Stimulated activated CD4-positive, alpha-beta T cell treated with anti-CD3 and anti-CD28 coated beads, TNF-alpha, amount 100 ng/mL, for 48 hours (primary cell): Measurements from ENCODE around the gene MUC20.
"Not testable (repeated sequence)": the region's sequence is repeated elsewhere in the genome, so short reads cannot be mapped to it uniquely, and the experiment has no call there.

Experiments
- DNase-seq, 3 donors: peaks; one replicate each; pipeline ENCODE4 v3.0.0-alpha.2; 2020; ENCODE audit warnings: low read depth in 3 of 3

MUC20 gene

DNA sequence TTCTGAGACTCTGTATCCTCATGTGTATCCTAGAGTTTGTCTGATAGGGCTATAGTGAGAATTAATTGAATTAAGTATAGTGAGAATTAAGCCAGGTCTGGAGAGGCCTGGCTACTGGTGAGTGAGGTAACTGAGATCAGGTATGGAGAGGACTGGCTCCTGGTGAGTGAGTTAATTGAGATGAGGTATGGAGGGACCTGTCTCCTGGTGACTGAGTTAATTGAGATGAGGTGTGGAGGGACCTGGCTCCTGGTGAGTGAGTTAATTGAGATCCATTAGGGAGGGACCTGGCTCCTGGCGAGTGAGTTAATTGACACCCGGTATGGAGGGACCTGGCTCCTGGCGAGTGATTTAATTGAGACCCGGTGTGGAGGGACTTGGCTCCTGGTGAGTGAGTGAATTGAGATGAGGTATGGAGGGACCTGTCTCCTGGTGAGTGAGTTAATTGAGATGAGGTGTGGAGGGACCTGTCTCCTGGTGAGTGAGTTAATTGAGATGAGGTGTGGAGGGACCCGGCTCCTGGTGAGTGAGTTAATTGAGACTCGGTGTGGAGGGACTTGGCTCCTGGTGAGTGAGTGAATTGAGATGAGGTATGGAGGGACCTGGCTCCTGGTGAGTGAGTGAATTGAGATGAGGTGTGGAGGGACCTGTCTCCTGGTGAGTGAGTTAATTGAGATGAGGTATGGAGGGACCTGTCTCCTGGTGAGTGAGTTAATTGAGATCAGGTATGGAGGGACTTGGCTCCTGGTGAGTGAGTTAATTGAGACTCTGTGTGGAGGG, 10.5 kb upstream of the MUC20 start:
- DNase-seq, result not testable (repeated sequence)

DNA sequence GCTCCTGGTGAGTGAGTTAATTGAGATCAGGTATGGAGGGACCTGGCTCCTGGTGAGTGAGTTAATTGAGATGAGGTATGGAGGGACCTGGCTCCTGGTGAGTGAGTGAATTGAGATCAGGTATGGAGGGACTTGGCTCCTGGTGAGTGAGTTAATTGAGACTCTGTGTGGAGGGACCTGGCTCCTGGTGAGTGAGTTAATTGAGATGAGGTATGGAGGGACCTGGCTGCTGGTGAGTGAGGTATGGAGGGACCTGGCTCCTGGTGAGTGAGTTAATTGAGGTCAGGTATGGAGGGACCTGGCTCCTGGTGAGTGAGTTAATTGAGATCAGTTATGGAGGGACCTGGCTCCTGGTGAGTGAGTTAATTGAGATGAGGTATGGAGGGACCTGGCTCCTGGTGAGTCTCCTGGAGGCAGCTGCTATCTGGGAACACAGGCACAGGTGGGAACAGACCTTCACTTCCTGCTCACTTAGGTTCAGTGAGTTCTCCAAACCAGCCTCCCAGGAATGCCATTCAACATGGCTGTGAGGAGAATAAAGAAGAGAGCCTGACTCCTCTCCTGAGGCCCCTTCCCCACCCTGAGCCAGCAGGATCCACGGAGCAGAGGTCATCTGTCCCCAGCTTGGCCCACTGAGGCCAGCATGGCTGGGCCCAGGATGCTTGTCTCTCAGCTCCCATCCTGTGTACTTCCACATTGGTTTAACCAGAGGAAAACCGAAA, 9.5 kb upstream of the MUC20 start:
- DNase-seq, result not testable (repeated sequence)

DNA sequence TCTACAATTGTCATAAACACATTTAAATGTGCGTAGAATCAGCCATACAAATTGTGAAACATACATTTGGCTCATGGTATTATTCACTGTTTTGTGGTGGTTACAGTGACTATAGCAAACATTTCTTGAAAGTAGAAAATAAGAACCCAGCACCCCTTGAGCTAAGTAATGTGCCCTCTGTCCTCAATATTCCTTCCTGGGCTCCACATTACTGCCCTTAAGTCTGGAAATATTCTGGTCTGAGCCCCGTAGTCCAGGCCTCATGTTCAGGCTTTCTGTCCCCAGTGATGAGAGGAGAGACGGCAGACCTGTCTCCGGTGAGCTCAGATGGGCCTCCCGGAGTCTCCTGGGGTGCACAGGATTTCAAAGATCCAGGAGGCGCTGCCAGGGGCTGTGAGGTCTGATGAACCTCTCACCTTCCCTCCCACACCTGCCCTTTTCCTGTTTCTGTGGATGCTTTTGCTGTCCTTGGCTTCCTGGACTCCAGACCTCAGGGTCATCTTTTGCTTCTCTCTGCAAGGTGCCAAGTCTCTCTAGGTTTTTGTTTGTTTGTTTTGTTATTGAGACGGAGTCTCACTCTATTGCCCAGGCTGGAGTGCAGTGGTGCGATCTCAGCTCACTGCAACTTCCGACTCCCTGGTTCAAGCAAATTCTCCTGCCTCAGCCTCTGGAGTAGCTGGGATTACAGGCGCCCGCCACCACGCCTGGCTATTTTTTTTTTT, 8.8 kb upstream of the MUC20 start:
- DNase-seq, result no peak

DNA sequence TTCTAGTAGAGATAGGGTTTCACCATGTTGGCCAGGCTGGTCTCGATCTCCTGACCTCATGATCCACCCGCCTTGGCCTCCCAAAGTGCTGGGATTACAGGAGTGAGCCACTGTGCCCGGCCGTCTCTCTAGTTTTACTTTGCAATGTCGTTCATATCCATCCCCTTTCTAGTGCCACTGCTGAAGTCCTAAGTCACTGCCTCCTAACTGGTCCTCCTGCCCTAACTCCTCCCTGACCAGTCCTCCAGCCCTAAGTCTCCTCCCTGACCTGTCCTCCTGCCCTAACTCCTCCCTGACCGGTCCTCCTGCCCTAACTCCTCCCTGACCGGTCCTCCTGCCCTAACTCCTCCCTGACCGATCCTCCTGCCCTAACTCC, 8.3 kb upstream of the MUC20 start:
- not testable (repeated sequence) for DNase-seq

DNA sequence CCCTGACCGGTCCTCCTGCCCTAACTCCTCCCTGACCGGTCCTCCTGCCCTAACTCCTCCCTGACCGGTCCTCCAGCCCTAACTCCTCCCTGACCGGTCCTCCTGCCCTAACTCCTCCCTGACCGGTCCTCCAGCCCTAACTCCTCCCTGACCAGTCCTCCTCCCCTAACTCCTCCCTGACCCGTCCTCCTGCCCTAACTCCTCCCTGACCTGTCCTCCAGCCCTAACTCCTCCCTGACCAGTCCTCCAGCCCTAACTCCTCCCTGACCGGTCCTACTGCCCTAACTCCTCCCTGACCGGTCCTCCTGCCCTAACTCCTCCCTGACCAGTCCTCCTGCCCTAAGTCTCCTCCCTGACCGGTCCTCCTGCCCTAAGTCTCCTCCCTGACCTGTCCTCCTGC, 7.6 kb upstream of the MUC20 start:
- DNase-seq, result not testable (repeated sequence)

DNA sequence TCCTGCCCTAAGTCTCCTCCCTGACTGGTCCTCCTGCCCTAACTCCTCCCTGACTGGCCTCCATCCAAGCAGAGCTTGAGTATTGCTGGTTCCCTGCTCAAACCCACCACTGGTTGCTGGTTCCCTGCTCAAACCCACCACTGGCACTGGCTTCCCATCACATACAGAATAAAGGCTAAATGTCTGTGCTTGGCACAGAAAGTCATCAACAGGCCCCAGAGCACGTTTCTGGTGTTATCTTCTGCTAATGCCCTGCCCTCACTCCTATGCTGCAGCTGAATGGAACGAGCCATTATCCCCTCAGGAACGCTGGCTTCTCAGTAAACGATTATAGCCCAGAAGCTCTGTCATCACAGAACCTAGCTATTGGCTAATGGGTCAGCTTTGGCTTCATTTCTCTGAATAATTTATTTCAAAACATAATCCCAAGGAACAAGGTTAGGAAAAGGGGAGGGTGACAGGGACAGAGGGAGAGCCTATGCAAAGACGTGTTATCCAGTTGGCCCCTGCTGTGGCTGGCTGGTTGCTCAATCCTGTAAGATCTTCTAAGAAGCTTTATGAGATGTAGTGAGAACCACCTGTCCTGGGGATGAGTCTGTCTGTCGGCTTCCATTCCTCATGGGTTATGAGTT, 6.3 kb upstream of the MUC20 start:
- DNase-seq, result no peak

DNA sequence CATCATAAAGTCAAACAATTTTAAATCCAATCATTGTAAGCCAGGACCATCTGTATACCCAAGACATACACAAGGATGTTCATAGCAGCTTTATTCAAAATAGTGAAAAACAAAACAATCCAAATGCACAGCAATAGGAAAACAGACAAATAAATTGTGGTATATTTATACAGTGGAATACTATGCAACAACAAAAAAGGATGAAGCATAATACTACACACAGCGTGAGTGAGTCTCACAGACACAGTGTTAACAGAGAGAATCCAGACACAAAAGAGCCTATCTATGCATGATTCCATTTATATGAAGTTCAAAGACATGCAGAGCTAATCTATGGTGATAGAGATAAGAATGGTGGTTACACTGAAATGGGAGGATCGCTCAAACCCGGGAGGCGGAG, 5.6 kb upstream of the MUC20 start:
- no peak for DNase-seq

DNA sequence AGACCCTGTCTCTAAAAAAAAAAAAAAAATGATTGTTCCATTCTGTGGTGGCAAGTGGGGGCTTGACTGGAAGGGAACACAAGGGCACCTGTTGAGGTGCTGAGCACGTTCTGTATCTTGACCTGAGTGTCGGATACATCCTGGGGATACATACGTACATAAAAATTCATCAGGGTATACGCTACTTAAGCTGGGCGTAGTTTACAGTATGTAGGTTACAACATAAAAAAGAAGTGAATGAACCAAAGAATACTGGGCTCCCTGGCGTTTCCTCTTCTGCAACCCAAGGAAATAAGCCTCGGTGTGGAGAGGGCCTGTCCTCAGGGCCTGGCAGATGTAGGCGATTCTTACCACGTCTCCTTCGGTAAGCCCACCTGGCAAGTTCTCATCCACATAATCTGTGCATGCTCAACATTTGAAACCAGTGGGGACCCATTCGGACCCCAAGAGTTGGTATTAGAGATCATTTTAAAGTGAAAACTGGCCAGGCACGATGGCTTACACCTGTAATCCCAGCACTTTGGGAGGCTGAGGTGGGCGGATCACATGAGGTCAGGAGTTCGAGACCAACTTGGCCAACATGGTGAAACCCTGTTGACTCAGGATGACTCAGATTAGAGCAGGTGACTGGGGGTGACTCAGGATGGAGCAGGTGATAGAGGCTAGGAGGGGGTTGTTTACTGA, 5.1 kb upstream of the MUC20 start:
- DNase-seq, result peak in 2 of 3 donors; percentile 25 to 48

DNA sequence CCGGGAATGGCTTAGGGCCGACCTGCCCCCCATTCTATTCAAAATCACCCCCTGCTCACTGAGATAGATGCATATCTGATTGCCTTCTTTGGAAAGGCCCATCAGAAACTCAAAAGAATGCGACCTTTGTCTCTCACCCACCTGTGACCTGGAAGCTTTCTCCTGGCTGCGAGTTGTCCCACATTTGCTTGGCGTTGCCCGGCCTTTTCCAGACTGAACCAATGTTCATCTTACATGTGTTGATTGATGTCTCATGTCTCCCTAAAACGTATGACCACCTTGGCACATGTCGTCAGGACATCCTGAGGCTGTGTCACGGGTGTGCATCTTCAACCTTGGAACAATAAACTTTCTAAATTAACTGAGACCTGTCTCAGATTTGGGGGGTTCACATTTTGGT, 3.4 kb upstream of the MUC20 start:
- no peak for DNase-seq

DNA sequence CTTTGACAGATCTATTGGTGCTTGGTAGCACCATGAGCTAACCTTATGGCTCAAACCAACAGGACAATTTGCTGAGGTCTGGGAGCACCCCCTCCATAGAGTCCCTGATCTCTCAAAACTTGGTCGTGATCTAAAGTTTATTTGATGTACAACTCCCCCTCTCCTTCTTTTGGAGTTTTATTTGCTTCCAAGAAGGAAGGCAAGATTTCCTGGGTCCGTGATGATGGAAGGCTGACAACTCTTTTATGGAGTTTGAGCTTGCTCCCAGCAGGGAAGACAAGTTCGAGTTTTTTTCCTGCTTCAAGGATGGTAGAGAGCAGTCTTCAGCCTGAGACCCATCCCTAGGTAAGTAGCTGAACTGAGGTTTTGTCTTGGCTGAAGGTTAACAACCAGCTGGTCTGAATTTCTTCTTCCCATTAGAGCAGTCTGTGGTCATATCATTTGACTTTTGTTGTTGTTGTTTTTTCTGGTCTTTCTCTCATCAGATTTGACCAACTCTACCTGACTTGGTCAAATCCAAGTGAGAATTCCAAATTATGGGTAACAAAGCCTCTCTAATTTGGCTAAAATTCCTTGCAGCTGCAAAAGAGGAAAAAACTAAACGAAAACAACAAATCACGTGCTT, 2.8 kb upstream of the MUC20 start:
- DNase-seq, result no peak

DNA sequence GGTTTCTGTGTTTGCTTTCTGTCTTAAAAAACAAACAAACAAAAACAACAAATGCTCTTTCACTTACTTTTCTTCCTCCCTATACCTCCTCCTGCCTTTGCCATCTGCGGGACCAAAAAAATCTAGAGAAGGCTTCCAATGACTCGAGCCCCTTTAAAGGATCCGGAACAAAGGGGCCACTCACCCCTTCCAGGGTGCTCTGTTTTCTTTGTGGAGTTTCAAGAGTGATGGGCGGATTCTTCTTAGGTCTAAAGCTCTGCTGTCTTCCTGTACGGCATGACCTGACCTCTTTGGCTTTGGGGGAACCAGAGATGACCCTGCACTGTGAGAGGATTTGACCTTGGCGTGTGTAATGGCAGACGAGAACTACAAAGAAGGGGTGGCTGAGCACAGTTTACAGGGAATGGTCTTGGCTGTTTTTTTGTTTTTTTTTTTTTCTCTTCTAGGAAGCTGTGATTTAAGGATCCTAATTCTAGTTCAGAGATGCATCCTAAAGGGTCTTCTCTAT, 2.2 kb upstream of the MUC20 start:
- DNase-seq, result no peak

DNA sequence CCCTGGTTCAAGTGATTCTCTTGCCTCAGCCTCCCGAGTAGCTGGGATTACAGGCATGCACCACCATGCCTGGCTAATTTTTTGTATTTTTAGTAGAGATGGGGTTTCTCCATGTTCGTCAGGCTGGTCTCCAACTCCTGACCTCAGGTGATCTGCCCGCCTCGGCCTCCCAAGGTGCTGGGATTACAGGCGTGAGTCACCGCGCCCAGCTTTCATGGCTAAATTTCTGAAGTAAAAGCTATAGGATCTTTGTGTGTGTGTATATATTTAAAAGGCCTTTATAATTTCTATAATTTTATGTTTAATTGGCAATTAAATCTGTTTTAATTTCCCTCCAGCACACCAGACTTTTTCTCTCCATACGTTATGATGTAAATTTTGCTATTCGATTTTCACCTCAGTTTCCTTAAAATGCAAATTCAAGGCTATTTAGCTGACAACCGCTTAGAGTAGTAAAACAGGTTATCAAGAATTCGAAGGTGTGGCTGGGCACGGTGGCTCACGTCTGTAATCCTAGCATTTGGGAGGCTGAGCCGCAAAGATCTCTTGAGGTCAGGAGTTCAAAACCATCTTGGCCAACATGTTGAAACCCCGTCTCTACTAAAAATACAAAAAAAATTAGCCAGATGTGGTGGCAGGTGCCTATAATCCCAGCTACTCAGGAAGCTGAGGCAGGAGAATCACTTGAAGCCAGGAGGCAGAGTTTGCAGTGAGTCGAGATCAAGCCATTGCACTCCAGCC, 1.1 kb upstream of the MUC20 start:
- DNase-seq, result not testable (repeated sequence)

DNA sequence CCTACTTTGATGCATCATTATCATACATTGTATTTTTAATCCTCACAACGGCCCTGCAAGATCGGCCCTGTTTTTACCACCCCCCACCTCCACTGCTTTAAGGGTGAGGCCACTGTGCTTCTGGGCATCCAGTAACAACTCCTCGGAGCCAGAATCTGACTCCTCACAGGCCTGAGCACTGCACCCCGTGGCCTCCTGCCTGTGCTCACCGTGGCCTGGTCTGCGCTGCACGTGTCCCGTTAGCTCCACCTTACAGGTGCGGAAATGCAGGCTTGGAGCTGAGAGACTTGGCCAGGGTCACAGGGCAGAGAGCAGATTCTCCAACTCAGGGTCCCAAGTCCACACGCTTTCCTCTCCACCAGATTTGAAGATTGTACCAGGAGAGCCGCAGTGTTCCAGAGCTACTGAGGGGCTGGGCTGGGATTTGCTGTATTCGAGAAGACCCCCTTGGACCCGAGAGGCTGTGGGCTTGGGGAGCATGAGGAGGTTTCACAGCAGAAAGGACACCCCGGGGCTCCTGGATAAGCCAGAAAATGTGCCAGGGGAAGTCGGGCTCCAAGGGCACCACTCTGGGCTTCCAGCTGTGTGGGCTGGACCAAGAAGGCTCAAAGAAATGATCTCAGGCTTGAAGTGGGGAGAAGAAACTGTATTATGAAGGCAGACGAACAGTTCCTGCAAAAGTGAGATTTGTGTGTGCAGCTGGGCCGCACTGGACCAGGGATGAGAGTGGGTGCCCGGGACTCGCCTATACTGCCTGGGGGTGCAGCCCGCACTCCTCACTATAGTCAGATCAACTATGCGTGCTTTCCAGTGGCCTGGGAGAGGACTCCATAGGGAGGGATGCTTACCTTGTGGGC, 1.6 kb downstream of the MUC20 start:
- not testable (repeated sequence) for DNase-seq

DNA sequence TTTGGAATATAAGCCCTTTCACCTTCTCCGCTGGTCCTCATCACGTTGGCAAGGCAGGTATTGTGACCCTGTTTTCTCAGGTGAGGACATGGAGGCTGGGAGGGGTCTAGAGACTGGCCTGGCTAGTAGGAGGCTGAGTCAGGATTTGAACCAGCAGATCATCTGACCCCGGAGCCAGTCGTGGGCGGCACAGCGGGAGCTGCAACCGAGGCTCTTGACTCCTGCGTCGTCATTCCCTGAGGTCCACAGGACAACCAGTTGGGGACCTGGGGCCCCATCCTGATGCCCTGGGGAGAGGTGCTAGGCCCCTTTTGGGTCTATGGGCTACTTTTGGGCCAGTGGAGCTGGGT, 2.2 kb downstream of the MUC20 start:
- not testable (repeated sequence) for DNase-seq

DNA sequence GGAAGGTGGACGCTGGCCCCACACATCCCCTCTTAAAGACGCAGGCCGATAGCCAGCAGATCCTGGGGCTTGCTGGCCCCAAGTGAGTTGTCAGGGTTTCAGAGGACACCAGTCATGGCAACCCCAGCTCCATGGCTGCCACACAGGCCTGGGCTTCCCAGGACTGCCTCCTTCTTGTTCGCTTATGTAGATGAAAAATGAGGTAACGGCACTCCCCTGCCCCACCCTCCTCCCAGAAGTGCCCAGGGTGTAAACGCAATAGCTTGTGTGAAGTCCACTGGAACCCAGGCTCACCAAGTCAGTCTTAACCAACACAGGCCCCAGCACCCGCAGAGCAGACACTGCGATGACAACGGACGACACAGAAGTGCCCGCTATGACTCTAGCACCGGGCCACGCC, 3.6 kb downstream of the MUC20 start:
- not testable (repeated sequence) for DNase-seq

DNA sequence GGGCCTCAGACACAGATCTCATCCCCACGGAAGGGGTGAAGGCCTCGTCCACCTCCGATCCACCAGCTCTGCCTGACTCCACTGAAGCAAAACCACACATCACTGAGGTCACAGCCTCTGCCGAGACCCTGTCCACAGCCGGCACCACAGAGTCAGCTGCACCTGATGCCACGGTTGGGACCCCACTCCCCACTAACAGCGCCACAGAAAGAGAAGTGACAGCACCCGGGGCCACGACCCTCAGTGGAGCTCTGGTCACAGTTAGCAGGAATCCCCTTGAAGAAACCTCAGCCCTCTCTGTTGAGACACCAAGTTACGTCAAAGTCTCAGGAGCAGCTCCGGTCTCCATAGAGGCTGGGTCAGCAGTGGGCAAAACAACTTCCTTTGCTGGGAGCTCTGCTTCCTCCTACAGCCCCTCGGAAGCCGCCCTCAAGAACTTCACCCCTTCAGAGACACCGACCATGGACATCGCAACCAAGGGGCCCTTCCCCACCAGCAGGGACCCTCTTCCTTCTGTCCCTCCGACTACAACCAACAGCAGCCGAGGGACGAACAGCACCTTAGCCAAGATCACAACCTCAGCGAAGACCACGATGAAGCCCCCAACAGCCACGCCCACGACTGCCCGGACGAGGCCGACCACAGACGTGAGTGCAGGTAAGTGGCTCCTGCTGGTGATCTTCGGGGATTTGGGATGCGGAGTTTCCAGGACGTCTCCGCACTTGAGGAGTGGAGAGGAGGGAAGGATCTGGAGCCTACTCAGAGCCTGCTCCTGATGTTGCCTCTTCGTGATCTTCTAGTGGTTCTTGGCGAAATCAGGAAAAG, 5.3 kb downstream of the MUC20 start:
- DNase-seq, result not testable (repeated sequence)

DNA sequence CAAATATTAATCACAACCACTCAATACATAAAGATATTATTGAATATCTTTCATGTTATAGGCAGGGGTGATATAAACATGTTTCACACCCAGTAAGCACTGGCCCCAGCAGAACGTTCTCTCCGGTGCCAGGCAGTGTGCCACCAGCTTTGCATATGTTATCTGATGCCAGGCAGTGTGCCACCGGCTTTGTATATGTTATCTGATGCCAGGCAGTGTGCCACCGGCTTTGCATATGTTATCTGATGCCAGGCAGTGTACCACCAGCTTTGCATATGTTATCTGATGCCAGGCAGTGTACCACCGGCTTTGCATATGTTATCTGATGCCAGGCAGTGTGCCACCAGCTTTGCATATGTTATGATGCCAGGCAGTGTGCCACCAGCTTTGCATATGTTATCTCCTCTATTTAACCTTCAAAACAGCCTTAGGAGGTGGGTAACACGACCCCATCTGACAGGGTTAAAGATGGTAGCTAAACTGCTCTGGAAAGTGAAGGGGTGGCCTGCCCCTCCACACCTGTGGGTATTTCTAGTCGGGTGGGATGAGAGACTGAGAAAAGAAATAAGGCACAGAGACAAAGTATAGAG, 6.9 kb downstream of the MUC20 start:
- no peak for DNase-seq

DNA sequence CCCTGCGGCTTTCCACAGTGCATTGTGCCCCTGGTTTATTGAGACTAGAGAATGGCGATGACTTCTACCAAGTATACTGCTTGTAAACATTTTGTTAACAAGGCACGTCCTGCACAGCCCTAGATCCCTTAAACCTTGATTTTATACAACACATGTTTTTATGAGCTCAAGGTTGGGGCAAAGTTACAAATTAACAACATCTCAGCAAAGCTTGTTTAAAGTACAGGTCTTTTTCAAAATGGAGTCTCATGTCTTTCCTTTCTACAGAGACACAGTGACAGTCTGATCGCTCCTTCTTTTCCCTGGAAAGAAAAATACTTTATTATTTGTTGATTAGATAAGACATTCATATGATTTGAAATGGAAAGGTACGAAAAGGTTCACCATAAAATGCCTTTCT, 8.0 kb downstream of the MUC20 start:
- DNase-seq, result not testable (repeated sequence)
